Measurements from ENCODE around the gene DNAJB8. TPM values are rescaled to one million over a fixed set of nuclear protein-coding genes. Genes with fewer than 3 reads are reported as not detected.

The DNAJB8 gene
- total and polyA plus RNA-seq, 2 experiments from 2014 or later, result not detected

- H2AFZ ChIP-seq, result no peak overlapping the region
- no peaks in the 10 kb centered on the region for H3K9me2 ChIP-seq (replicated peaks; ENCODE audit: insufficient read depth)
- no peak for DNase-seq (ENCODE audit: low spot score)
- H3K4me2 ChIP-seq, result no peak overlapping the region
- H3K9me3 ChIP-seq (ENCODE audit: low read depth), result no peaks in the 10 kb centered on the region
- H3K36me3 ChIP-seq (replicated peaks; ENCODE audit: insufficient read depth, low read depth), result no peaks in the 10 kb centered on the region
- H3K4me3 ChIP-seq, result no peak overlapping the region
- H3K4me1 ChIP-seq (ENCODE audit: insufficient read depth), result peaks cover 6% of the 10 kb centered on the region
- H4K20me1 ChIP-seq (ENCODE audit: insufficient read depth, poor library complexity, severe bottlenecking), result no peaks in the 10 kb centered on the region
- no peaks in the 10 kb centered on the region for H3K79me2 ChIP-seq
- no peak overlapping the region for H3K27ac ChIP-seq
- 91% methylated on average over 7 of the region's 7 CpGs for WGBS (ENCODE audit: low lambda C conversion rate, missing lambda C conversion rate)
- TF ChIP-seq EZH2phosphoT487 (IDR thresholded peaks at IDR 0.05; ENCODE audit: low read depth, severe bottlenecking, unreplicated experiment) (no peak), EZH2 (IDR thresholded peaks at IDR 0.05; ENCODE audit: borderline replicate concordance) (no peak)
- TF ChIP-seq, protein P1, sequence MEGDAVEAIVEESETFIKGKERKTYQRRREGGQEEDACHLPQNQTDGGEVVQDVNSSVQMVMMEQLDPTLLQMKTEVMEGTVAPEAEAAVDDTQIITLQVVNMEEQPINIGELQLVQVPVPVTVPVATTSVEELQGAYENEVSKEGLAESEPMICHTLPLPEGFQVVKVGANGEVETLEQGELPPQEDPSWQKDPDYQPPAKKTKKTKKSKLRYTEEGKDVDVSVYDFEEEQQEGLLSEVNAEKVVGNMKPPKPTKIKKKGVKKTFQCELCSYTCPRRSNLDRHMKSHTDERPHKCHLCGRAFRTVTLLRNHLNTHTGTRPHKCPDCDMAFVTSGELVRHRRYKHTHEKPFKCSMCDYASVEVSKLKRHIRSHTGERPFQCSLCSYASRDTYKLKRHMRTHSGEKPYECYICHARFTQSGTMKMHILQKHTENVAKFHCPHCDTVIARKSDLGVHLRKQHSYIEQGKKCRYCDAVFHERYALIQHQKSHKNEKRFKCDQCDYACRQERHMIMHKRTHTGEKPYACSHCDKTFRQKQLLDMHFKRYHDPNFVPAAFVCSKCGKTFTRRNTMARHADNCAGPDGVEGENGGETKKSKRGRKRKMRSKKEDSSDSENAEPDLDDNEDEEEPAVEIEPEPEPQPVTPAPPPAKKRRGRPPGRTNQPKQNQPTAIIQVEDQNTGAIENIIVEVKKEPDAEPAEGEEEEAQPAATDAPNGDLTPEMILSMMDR (IDR thresholded peaks at IDR 0.05; ENCODE audit: poor library complexity), result no peak
- H3K27me3 ChIP-seq, result no peaks in the 10 kb centered on the region
Observed at GRCh38 chr3:128423525-128424147, 43.1 kb downstream of the DNAJB8 start.

GRCh38 chr3:128422762-128423524 is 43.7 kb downstream of the DNAJB8 start:
- Histone ChIP-seq H4K20me1 (ENCODE audit: insufficient read depth, poor library complexity, severe bottlenecking) (no peaks in the 10 kb centered on the region), H3K4me3 (no peak overlapping the region), H3K27ac (no peak overlapping the region), H3K4me1 (ENCODE audit: insufficient read depth) (peaks cover 6% of the 10 kb centered on the region), H3K9me2 (replicated peaks; ENCODE audit: insufficient read depth) (no peaks in the 10 kb centered on the region), H3K9me3 (ENCODE audit: low read depth) (no peaks in the 10 kb centered on the region), H3K27me3 (no peaks in the 10 kb centered on the region), H3K36me3 (replicated peaks; ENCODE audit: insufficient read depth, low read depth) (no peaks in the 10 kb centered on the region), H3K79me2 (no peaks in the 10 kb centered on the region), H3K4me2 (no peak overlapping the region), H2AFZ (no peak overlapping the region)
- TF ChIP-seq, protein P1 (IDR thresholded peaks at IDR 0.05; ENCODE audit: poor library complexity), result no peak
- TF ChIP-seq EZH2phosphoT487 (IDR thresholded peaks at IDR 0.05; ENCODE audit: low read depth, severe bottlenecking, unreplicated experiment) (no peak), EZH2 (IDR thresholded peaks at IDR 0.05; ENCODE audit: borderline replicate concordance) (no peak)
- WGBS (ENCODE audit: low lambda C conversion rate, missing lambda C conversion rate), result 92% methylated on average over 3 of the region's 3 CpGs
- DNase-seq (ENCODE audit: low spot score), result no peak

DNA sequence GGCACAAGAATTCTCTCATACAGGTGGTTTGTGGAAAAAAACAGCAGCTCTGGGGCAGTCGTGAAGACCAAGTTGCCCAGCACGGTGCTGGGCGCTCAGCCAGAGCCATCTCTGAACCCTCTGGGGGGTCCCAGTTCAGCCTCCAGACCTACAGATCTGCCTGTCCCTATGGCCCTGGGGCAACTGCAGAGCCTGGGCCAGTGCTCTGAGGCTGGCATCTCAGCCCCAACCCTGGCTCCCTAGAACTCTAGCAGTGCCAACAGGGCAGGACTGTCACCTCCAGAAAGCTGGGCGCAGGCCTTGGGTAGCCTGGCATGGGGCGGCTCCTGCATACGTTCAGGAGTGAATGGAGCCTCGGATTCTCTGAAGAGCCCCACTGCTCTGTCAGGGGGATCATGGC is 44.7 kb downstream of the DNAJB8 start:
- no peaks in the 10 kb centered on the region for H3K27me3 ChIP-seq
- no peak overlapping the region for H3K4me3 ChIP-seq
- WGBS (ENCODE audit: low lambda C conversion rate, missing lambda C conversion rate), result 94% methylated on average over 7 of the region's 7 CpGs
- peaks cover 6% of the 10 kb centered on the region for H3K4me1 ChIP-seq (ENCODE audit: insufficient read depth)
- TF ChIP-seq, protein P1 (IDR thresholded peaks at IDR 0.05; ENCODE audit: poor library complexity), result no peak
- TF ChIP-seq EZH2 (IDR thresholded peaks at IDR 0.05; ENCODE audit: borderline replicate concordance) (no peak), EZH2phosphoT487 (IDR thresholded peaks at IDR 0.05; ENCODE audit: low read depth, severe bottlenecking, unreplicated experiment) (no peak)
- H2AFZ ChIP-seq, result no peak overlapping the region
- no peak overlapping the region for H3K27ac ChIP-seq
- H3K79me2 ChIP-seq, result no peaks in the 10 kb centered on the region
- H4K20me1 ChIP-seq (ENCODE audit: insufficient read depth, poor library complexity, severe bottlenecking), result no peaks in the 10 kb centered on the region
- no peak for DNase-seq (ENCODE audit: low spot score)
- H3K9me3 ChIP-seq (ENCODE audit: low read depth), result no peaks in the 10 kb centered on the region
- no peaks in the 10 kb centered on the region for H3K9me2 ChIP-seq (replicated peaks; ENCODE audit: insufficient read depth)
- H3K4me2 ChIP-seq, result no peak overlapping the region
- no peaks in the 10 kb centered on the region for H3K36me3 ChIP-seq (replicated peaks; ENCODE audit: insufficient read depth, low read depth)

Data from hepatocyte (in vitro differentiated cells).